Ammon's horn (tissue), 1 donor: Measurements from ENCODE around the gene NFATC1.

Experiments used
- DNase-seq: peaks from one replicate; pipeline ENCODE4 v3.0.0-alpha.2; 2016; ENCODE audit warnings: low spot score

Gene NFATC1

GRCh38 chr18:79441420-79441819 is 45.7 kb downstream of the NFATC1 start:
- no peak for DNase-seq

- no peak for DNase-seq
Observed at GRCh38 chr18:79442508-79443221, 46.9 kb downstream of the NFATC1 start.

GRCh38 chr18:79445221-79445620 is 49.5 kb downstream of the NFATC1 start:
- DNase-seq = no peak

- no peak for DNase-seq
Observed at GRCh38 chr18:79445696-79446561, 50.2 kb downstream of the NFATC1 start.

GRCh38 chr18:79446931-79447330 is 51.2 kb downstream of the NFATC1 start:
- DNase-seq = no peak

GRCh38 chr18:79447703-79448367 is 52.1 kb downstream of the NFATC1 start:
- no peak for DNase-seq

GRCh38 chr18:79448621-79449020 is 52.9 kb downstream of the NFATC1 start:
- DNase-seq = no peak

GRCh38 chr18:79449551-79450288 is 54.0 kb downstream of the NFATC1 start:
- no peak for DNase-seq

GRCh38 chr18:79450289-79451080 is 54.8 kb downstream of the NFATC1 start:
- no peak for DNase-seq

GRCh38 chr18:79451237-79452125 is 55.8 kb downstream of the NFATC1 start:
- DNase-seq = no peak

GRCh38 chr18:79452190-79452990 is 56.7 kb downstream of the NFATC1 start:
- no peak for DNase-seq

GRCh38 chr18:79452991-79453645 is 57.4 kb downstream of the NFATC1 start:
- no peak for DNase-seq

GRCh38 chr18:79453816-79454735 is 58.3 kb downstream of the NFATC1 start:
- DNase-seq = no peak

GRCh38 chr18:79455261-79455660 is 59.5 kb downstream of the NFATC1 start:
- DNase-seq = no peak

GRCh38 chr18:79456105-79456980 is 60.6 kb downstream of the NFATC1 start:
- no peak for DNase-seq

GRCh38 chr18:79457239-79457638 is 61.5 kb downstream of the NFATC1 start:
- no peak for DNase-seq

GRCh38 chr18:79457652-79458051 is 61.9 kb downstream of the NFATC1 start:
- DNase-seq = no peak
